Cardiac muscle cell (in vitro differentiated cells and primary cell): ENCODE data around the gene MDH1. TPM values are rescaled to one million over a fixed set of nuclear protein-coding genes. Genes with fewer than 3 reads are reported as not detected.
"Not testable (repeated sequence)": the region's sequence is repeated elsewhere in the genome, so short reads cannot be mapped to it uniquely, and the experiment has no call there.

Source experiments
- DNase-seq, 2 donors: peaks; one replicate each; pipeline versions ENCODE4 v3.0.0 to v3.0.0-alpha.2; 2010 to 2017; ENCODE audit warnings: low read depth in 1 of 2, low spot score in 1 of 2
- H3K27ac ChIP-seq: fragments of 200-600 bp; sonication (generic); 2 replicates; pipeline ENCODE4 v1.5.1; 2016
- H3K27me3 ChIP-seq: fragments of 200-600 bp; sonication (generic); 2 replicates; pipeline ENCODE4 v1.6.0; 2016; ENCODE audit warnings: control low read depth
- H3K36me3 ChIP-seq: fragments of 200-600 bp; sonication (generic); 2 replicates; pipeline ENCODE4 v1.5.1; 2016; ENCODE audit warnings: control low read depth
- H3K4me1 ChIP-seq: fragments of 200-600 bp; sonication (generic); 2 replicates; pipeline ENCODE4 v1.8.1; 2017; ENCODE audit warnings: low read depth, mild to moderate bottlenecking, mixed run types
- H3K4me3 ChIP-seq: fragments of 200-600 bp; sonication (generic); 2 replicates; pipeline ENCODE4 v1.5.1; 2016; ENCODE audit warnings: mild to moderate bottlenecking
- H3K9me3 ChIP-seq: fragments of 200-600 bp; sonication (generic); 2 replicates; pipeline ENCODE4 v1.5.1; 2017; ENCODE audit warnings: low read depth, mild to moderate bottlenecking, control low read depth
- CTCF ChIP-seq: IDR thresholded peaks from 2 replicates; pipeline ENCODE4 v1.5.1; 2012; ENCODE audit warnings: low read depth, mild to moderate bottlenecking, low read length
- polyA plus RNA-seq: library from polyadenylated mRNA; unstranded; fragments of >200 nt; fragmentation: Nextera tagmentation; extraction: Ambion mirVana; gene quantifications from 2 replicates; pipeline ENCODE4 v1.2.1, GENCODE V29; 2016
- total RNA-seq: library from RNA; depleted of rRNA; stranded (reverse); fragments of >200 nt; gene quantifications from 2 replicates; pipeline ENCODE4 v1.2.3, GENCODE V29; 2016

The MDH1 gene
- total and polyA plus RNA-seq, 2 experiments from 2014 or later: 668 to 1,373 TPM

GRCh38 chr2:63604666-63605065, 15.9 kb downstream of the MDH1 start:
- H3K9me3 ChIP-seq: no peaks in the 10 kb centered on the region
- TF ChIP-seq CTCF: no peak
- DNase-seq: no peak
- no peaks in the 10 kb centered on the region for H3K27me3 ChIP-seq
- H3K36me3 ChIP-seq: peaks cover 59% of the 10 kb centered on the region
- H3K4me1 ChIP-seq: peaks cover 19% of the 10 kb centered on the region
- H3K27ac ChIP-seq: peak overlapping the region; percentile 10
- H3K4me3 ChIP-seq: no peak overlapping the region

GRCh38 chr2:63608865-63609264, 20.1 kb downstream of the MDH1 start:
- DNase-seq: peak in 1 of 2 donors; percentile 52
- not testable (repeated sequence) for H3K27ac ChIP-seq, H3K9me3 ChIP-seq, H3K4me3 ChIP-seq, H3K27me3 ChIP-seq, H3K4me1 ChIP-seq
- H3K36me3 ChIP-seq: peaks cover 34% of the 10 kb centered on the region

- Histone ChIP-seq H3K4me3 (no peak overlapping the region), H3K9me3 (no peaks in the 10 kb centered on the region), H3K36me3 (peaks cover 18% of the 10 kb centered on the region), H3K27ac (no peak overlapping the region), H3K27me3 (no peaks in the 10 kb centered on the region), H3K4me1 (peaks cover 6% of the 10 kb centered on the region)
- no peak for DNase-seq
- no peak for TF ChIP-seq CTCF
Observed at GRCh38 chr2:63610525-63610924, 21.8 kb downstream of the MDH1 start.

- H3K9me3 ChIP-seq: no peaks in the 10 kb centered on the region
- no peak overlapping the region for H3K27ac ChIP-seq
- H3K4me1 ChIP-seq: peaks cover 6% of the 10 kb centered on the region
- no peaks in the 10 kb centered on the region for H3K27me3 ChIP-seq
- peak in 1 of 2 donors; percentile 59 for DNase-seq
- H3K36me3 ChIP-seq: no peaks in the 10 kb centered on the region
- no peak for TF ChIP-seq CTCF
- H3K4me3 ChIP-seq: no peak overlapping the region
Observed at GRCh38 chr2:63613391-63613901, 24.7 kb downstream of the MDH1 start.

GRCh38 chr2:63614448-63614968, 25.7 kb downstream of the MDH1 start:
- H3K4me3 ChIP-seq: no peak overlapping the region
- H3K9me3 ChIP-seq: no peaks in the 10 kb centered on the region
- TF ChIP-seq CTCF: no peak
- H3K36me3 ChIP-seq: no peaks in the 10 kb centered on the region
- peak; percentile 8 to 25 for DNase-seq
- peaks cover 6% of the 10 kb centered on the region for H3K4me1 ChIP-seq
- H3K27me3 ChIP-seq: no peaks in the 10 kb centered on the region
- H3K27ac ChIP-seq: peak overlapping the region; percentile 37

GRCh38 chr2:63614983-63615945, 26.5 kb downstream of the MDH1 start:
- TF ChIP-seq CTCF: no peak
- Histone ChIP-seq H3K9me3 (no peaks in the 10 kb centered on the region), H3K4me3 (no peak overlapping the region), H3K36me3 (no peaks in the 10 kb centered on the region), H3K27ac (peak overlapping the region; percentile 37), H3K27me3 (no peaks in the 10 kb centered on the region), H3K4me1 (peaks cover 6% of the 10 kb centered on the region)
- peak; percentile 2 to 52 for DNase-seq
